GM19238 (cell line): ENCODE results near the gene CEP112.
"Not testable (repeated sequence)": the region's sequence is repeated elsewhere in the genome, so short reads cannot be mapped to it uniquely, and the experiment has no call there.

Experiments used
- DNase-seq: peaks from one replicate; pipeline ENCODE4 v3.0.0; 2011; ENCODE audit warnings: low spot score; ENCODE audit not compliant: insufficient read length

CEP112 gene

GRCh38 chr17:65696739-65697394 is 495.1 kb downstream of the CEP112 start:
- DNase-seq = no peak

GRCh38 chr17:65694601-65695000 is 497.3 kb downstream of the CEP112 start:
- no peak for DNase-seq

- no peak for DNase-seq
Measured at GRCh38 chr17:65690626-65691310, 501.2 kb downstream of the CEP112 start.

- DNase-seq = no peak
Measured at GRCh38 chr17:65688307-65688706, 503.6 kb downstream of the CEP112 start.

GRCh38 chr17:65685110-65685509 is 506.8 kb downstream of the CEP112 start:
- no peak for DNase-seq

GRCh38 chr17:65684631-65685030 is 507.3 kb downstream of the CEP112 start:
- DNase-seq = no peak

GRCh38 chr17:65683428-65683827 is 508.5 kb downstream of the CEP112 start:
- DNase-seq = no peak

GRCh38 chr17:65681763-65682162 is 510.2 kb downstream of the CEP112 start:
- not testable (repeated sequence) for DNase-seq

- no peak for DNase-seq
Measured at GRCh38 chr17:65679165-65679845, 512.6 kb downstream of the CEP112 start.

GRCh38 chr17:65678546-65678945 is 513.4 kb downstream of the CEP112 start:
- no peak for DNase-seq

GRCh38 chr17:65677932-65678331 is 514.0 kb downstream of the CEP112 start:
- DNase-seq = no peak

GRCh38 chr17:65674246-65675045 is 517.5 kb downstream of the CEP112 start:
- no peak for DNase-seq

- DNase-seq = no peak
Measured at GRCh38 chr17:65670667-65671371, 521.1 kb downstream of the CEP112 start.

GRCh38 chr17:65668211-65668610 is 523.7 kb downstream of the CEP112 start:
- DNase-seq = no peak

GRCh38 chr17:65667656-65668055 is 524.3 kb downstream of the CEP112 start:
- DNase-seq = no peak

- DNase-seq = no peak
Measured at GRCh38 chr17:65666876-65667321, 525.0 kb downstream of the CEP112 start.

GRCh38 chr17:65665966-65666365 is 526.0 kb downstream of the CEP112 start:
- no peak for DNase-seq

- DNase-seq = no peak
Measured at GRCh38 chr17:65664696-65665095, 527.2 kb downstream of the CEP112 start.

GRCh38 chr17:65664266-65664665 is 527.7 kb downstream of the CEP112 start:
- DNase-seq = no peak

GRCh38 chr17:65662196-65662595 is 529.7 kb downstream of the CEP112 start:
- no peak for DNase-seq

GRCh38 chr17:65660947-65661346 is 531.0 kb downstream of the CEP112 start:
- DNase-seq = no peak
